ENCODE data around the gene ATPAF1.
A peak's percentile ranks its signal among the peaks of the same experiment; 100 is the strongest.

ATPAF1 gene

DNA sequence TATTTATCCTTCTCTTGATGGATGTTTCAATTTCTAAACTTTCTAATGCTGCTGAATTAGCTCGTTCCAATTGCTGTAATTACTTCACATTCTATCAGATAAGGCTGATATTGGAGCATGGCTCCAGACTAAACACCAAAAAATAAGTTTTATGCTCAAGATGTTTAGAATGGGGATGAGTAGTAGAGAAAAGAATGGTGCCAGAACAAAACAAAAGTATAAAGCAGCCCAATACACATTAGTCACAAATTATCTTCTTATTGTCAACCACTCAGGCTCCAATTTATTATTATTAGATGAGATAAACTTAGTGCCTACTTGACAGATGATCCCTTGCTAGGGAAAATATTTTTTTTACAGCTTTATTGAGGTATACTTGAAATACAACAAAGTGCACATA, 21.8 kb downstream of the ATPAF1 start:
- no peak for DNase-seq (ENCODE audit: extremely low read depth, low read depth)
- TF ChIP-seq, protein P1, sequence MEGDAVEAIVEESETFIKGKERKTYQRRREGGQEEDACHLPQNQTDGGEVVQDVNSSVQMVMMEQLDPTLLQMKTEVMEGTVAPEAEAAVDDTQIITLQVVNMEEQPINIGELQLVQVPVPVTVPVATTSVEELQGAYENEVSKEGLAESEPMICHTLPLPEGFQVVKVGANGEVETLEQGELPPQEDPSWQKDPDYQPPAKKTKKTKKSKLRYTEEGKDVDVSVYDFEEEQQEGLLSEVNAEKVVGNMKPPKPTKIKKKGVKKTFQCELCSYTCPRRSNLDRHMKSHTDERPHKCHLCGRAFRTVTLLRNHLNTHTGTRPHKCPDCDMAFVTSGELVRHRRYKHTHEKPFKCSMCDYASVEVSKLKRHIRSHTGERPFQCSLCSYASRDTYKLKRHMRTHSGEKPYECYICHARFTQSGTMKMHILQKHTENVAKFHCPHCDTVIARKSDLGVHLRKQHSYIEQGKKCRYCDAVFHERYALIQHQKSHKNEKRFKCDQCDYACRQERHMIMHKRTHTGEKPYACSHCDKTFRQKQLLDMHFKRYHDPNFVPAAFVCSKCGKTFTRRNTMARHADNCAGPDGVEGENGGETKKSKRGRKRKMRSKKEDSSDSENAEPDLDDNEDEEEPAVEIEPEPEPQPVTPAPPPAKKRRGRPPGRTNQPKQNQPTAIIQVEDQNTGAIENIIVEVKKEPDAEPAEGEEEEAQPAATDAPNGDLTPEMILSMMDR (IDR thresholded peaks at IDR 0.05; ENCODE audit: low read depth, low read length) = no peak

DNA sequence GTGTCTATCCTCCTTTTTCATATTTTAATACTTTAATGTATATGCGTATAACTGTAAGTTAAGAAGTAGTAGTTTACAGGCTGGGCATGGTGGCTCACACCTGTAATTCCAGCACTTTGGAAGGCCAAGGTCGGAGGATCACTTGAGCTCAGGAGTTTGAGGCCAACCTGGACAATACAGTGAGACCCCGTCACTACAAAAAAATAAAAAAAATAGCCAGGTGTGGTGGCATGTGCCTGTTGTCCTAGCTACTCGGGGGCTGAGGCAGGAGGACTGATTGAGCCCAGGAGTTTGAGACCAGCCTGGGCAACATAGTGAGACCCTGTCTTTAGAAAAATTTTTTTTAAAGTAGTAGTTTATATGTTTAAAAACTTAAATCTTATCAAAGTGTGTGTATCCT, 22.3 kb downstream of the ATPAF1 start:
- DNase-seq (ENCODE audit: extremely low read depth, low read depth) = no peak
- TF ChIP-seq, protein P1 (IDR thresholded peaks at IDR 0.05; ENCODE audit: low read depth, low read length) = no peak

DNA sequence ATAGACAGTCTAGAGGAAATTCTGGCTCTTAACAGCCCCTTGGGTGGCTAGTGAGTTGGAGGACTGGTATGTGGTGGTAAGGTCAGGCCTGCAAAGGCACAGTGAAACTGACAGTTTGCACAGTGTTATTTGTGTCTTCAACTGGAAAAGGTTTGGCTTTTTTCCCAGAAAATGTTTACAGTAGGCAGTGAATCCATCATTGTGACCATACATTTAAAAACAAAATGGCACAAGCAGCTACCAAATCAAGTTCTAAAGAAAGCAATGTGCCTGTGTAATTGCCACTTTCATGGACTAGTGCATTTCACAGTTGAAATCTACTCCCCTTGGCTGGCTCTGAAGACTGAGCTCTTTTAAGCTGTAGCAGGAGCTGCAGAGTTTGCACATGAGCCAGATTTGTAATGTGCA, 24.8 kb downstream of the ATPAF1 start:
- peak; percentile 76 for DNase-seq (ENCODE audit: extremely low read depth, low read depth)

DNA sequence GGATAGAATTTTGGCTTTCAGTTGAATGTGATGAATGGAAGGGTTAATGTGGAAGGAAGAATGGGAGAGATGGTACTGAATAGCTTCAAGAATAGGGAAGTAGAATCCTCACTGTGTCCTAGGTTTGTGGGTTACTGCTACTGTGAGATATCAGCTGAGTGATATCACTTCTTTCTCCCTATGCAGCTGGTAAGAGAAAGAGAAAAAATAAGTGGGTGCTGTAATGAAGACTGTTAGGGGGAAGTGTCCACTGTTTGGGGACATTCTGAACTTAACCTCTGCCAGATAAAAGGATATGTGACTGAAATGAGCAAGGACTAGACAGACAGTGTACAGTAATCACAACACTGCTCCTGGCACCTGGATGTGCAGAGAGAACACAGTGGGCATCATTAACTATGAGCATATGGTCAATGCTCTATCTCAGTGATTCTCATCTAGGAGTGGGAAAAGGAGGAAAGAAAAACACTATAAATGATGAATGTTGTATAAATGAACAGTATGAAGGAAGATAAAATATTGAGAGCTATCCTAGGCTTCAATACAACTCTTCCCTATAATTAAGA, 26.0 kb downstream of the ATPAF1 start:
- TF ChIP-seq, protein P1 (IDR thresholded peaks at IDR 0.05; ENCODE audit: low read depth, low read length) = no peak
- no peak for DNase-seq (ENCODE audit: extremely low read depth, low read depth)

More for the DNA sequence above, 24.8 kb downstream of the ATPAF1 start:
- TF ChIP-seq, protein P1 (IDR thresholded peaks at IDR 0.05; ENCODE audit: low read depth, low read length) = no peak

DNA sequence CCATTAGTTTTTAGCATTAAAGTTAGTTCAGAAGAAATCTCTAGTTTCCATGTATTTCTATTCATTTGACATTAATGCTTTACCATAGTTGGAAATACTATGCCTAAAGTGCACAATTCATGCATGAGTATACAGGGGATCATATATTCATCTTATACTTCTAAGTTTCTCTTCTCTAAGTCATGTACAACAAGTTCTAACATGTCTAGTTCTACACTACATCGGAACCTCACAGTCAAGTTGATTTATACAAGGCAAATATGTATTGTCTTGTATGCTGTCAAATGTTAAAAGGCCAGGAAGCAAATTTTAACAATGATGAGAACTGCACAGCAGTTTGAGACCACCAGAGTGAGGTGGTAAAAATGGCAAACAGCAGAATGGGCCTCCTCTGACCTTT, 28.6 kb downstream of the ATPAF1 start:
- DNase-seq (ENCODE audit: extremely low read depth, low read depth) = no peak
- TF ChIP-seq, protein P1 (IDR thresholded peaks at IDR 0.05; ENCODE audit: low read depth, low read length) = no peak

DNA sequence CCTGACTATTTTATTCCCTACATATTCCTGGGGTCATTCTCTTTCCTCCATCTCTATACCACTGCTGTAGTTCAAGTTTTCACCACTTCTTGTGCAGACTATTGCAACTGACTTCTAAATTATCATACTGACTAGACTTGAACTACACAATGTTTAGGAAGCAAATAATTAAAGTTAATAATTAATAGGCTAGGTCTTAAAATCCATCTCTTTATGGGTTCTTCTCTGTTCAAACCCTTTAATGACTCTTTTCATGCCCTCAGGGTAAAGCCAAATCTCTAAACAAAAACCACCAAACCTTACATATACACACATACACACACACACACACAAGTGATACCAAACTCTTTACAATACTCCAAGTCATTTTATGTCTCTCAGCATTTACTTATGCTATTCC, 29.2 kb downstream of the ATPAF1 start:
- TF ChIP-seq, protein P1 (IDR thresholded peaks at IDR 0.05; ENCODE audit: low read depth, low read length) = no peak
- no peak for DNase-seq (ENCODE audit: extremely low read depth, low read depth)

DNA sequence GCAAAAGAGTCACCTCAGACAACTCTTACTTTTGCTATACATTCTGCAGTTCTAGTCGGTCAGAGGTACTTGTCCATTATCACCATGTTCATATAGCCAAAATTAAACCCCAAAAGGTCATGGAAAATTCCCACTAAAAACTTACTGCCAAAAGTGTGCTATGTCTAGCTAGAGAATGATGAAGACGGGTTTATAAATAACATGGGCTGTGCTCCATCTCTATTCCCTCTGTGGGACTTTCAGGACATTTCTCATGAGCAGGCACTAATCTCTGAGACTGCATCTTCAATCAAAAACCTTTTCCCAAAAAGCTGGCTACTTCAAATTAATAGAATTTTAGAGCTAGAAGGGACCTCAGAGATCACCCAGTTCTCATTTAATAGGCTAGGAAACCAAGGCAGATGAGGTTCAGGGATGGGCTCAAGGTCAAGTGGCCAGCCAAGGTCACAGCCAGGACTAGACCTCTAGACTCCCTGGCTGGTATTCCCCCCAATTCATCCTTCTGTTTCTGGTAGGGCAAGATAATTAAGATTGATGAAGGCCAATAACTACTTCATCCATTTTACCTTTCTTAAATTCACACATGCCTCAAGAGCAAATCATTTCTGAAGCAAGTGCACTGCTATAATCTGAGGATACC, 30.6 kb downstream of the ATPAF1 start:
- no peak for DNase-seq (ENCODE audit: extremely low read depth, low read depth)
- TF ChIP-seq, protein P1 (IDR thresholded peaks at IDR 0.05; ENCODE audit: low read depth, low read length) = no peak

Data from AG09319 (cell line).